LNCaP clone FGC (cell line): ENCODE results near the gene ACKR2.

Source experiments
- DNase-seq: peaks from one replicate; pipeline ENCODE4 v3.0.0-alpha.2; 2011; ENCODE audit warnings: low read depth
- H3K4me3 ChIP-seq: 2 replicates; pipeline ENCODE4 v1.5.1; 2011; ENCODE audit warnings: mild to moderate bottlenecking, low read depth, low read length, control low read depth
- TF ChIP-seq, protein P1 (sequence below): IDR thresholded peaks from 2 replicates; pipeline ENCODE4 v1.5.1; 2012; ENCODE audit warnings: mild to moderate bottlenecking; ENCODE audit not compliant: control insufficient read depth, insufficient read depth; ENCODE audit errors: extremely low read depth

ACKR2 gene

GRCh38 chr3:42771271-42771670 is 38.0 kb upstream of the ACKR2 start:
- DNase-seq: no peak
- no peak overlapping the region for H3K4me3 ChIP-seq
- TF ChIP-seq, protein P1, sequence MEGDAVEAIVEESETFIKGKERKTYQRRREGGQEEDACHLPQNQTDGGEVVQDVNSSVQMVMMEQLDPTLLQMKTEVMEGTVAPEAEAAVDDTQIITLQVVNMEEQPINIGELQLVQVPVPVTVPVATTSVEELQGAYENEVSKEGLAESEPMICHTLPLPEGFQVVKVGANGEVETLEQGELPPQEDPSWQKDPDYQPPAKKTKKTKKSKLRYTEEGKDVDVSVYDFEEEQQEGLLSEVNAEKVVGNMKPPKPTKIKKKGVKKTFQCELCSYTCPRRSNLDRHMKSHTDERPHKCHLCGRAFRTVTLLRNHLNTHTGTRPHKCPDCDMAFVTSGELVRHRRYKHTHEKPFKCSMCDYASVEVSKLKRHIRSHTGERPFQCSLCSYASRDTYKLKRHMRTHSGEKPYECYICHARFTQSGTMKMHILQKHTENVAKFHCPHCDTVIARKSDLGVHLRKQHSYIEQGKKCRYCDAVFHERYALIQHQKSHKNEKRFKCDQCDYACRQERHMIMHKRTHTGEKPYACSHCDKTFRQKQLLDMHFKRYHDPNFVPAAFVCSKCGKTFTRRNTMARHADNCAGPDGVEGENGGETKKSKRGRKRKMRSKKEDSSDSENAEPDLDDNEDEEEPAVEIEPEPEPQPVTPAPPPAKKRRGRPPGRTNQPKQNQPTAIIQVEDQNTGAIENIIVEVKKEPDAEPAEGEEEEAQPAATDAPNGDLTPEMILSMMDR: no peak

- DNase-seq: no peak
- H3K4me3 ChIP-seq: no peak within 1 kb of the TSS
- TF ChIP-seq, protein P1: no peak
These were observed 36.4 kb upstream of the ACKR2 start, which contains the start of gene CCDC13 for GRCh38 chr3:42772670-42773408. TSS of gene CCDC13 (minus strand) at chr3:42773253. CDS start at chr3:42758345, 14,908 bp downstream.

DNA sequence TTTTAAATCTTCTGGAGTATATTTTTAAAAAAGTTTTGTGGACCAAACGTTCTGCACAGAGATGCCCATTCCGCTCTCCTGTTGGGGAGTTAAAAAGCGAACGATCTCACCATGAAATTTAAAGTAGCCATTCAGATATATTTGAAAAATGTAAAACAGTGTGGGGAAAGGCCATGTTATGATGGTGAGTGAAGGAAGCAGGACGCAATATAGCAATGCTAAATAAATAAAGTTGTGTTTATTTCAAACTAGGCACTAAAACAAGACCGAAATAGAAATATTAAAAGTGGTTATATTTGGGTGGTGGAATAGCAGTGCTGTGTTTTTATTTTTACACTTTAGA is 35.9 kb upstream of the ACKR2 start:
- TF ChIP-seq, protein P1: no peak
- no peak for DNase-seq
- H3K4me3 ChIP-seq: no peak overlapping the region

DNA sequence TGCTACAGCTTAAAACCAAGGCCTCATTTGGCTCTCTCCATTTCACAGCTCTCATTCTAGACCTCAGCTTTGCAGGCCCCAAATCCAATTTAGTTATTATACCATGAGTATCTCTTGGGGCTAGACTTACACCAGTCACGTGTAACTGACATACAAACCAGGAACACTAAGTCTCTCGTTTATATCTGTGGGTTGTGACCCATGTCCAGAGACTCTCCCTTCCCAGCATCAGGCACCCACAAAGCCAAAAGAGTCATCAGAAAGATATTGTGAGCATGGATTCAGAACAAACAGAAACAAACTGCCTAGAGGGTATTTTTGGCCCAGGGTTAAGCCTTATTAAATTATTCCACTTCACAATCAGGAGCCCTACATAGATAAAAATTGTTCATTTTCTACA is 30.6 kb upstream of the ACKR2 start:
- TF ChIP-seq, protein P1: no peak
- H3K4me3 ChIP-seq: no peak overlapping the region
- no peak for DNase-seq

DNA sequence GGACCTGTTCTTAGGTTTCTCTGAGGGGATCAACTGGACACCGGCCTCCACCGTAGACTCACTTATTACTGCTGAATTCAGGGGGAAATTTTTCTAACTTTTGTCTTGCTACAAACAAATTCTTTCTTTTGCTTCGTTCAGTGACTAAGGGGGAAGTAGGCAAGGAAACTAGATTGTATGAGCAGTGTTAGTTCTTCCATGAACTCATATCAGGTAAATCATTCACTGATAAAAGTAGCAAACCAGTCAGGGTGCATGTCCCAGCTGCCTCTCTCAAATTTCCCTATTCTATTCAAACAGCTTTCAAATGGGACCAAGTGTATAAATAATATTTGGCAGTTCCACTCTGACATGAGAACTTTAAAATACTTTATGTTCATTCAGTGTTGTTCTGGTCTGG is 28.8 kb upstream of the ACKR2 start:
- TF ChIP-seq, protein P1: no peak
- DNase-seq: no peak

DNA sequence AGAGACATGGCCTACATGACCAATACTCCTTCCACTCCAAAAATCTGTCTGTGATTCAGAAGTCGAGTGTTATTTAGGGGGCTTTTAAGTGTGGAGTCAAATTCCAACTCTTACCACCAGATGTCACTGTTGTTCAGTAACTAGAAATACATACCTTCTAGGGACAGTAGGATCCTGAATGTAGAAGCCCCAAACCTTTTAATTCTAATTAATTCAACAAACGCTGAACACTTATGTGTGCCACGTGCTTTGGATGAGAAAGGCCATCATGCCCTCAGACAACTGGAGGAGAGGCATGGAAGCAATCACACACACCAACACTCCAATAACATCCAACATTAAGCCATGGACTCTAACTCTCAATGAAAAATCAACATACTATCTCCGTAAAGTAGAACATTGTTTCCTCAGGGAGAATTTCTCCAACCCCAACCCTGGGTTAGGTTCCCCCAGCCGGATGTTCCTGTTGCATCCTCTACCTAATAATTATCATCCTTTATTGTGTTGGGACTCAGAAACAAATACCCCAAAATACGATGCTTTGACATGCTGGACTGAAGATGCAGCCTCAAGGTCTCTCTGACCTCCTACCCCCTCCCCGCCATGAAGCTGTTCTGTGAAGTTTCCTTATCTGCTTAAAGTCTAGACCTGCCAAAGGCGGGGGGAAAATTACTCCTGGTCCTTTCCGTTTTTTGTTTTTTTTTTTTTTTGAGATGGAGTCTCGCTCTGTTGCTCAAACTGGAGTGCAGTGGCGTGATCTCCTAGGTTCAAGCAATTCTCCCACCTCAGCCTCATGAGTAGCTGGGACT is 28.1 kb upstream of the ACKR2 start:
- TF ChIP-seq, protein P1: peak; percentile 62
- no peak for DNase-seq
- H3K4me3 ChIP-seq: no peak overlapping the region

More for the DNA sequence above, 28.8 kb upstream of the ACKR2 start:
- H3K4me3 ChIP-seq: no peak overlapping the region
